Skin epidermis (tissue), 12 donors: ENCODE results near the gene PPARGC1A.

Source experiments
- H3K27ac ChIP-seq, 21 experiments: fragments of 200-600 bp; sonication (generic) in 11 of 21; one replicate each; pipeline ENCODE4 v1.5.0; 2020; ENCODE audit warnings: mild to moderate bottlenecking in 3 of 21, inconsistent platforms in 2 of 21, moderate library complexity in 2 of 21
- H3K4me3 ChIP-seq, 7 experiments: fragments of 200-600 bp; sonication (generic) in 2 of 7; one replicate each; pipeline ENCODE4 v1.5.0; 2020; ENCODE audit warnings: inconsistent platforms in 2 of 7, mild to moderate bottlenecking in 2 of 7, moderate library complexity in 1 of 7

The PPARGC1A gene, protein sequence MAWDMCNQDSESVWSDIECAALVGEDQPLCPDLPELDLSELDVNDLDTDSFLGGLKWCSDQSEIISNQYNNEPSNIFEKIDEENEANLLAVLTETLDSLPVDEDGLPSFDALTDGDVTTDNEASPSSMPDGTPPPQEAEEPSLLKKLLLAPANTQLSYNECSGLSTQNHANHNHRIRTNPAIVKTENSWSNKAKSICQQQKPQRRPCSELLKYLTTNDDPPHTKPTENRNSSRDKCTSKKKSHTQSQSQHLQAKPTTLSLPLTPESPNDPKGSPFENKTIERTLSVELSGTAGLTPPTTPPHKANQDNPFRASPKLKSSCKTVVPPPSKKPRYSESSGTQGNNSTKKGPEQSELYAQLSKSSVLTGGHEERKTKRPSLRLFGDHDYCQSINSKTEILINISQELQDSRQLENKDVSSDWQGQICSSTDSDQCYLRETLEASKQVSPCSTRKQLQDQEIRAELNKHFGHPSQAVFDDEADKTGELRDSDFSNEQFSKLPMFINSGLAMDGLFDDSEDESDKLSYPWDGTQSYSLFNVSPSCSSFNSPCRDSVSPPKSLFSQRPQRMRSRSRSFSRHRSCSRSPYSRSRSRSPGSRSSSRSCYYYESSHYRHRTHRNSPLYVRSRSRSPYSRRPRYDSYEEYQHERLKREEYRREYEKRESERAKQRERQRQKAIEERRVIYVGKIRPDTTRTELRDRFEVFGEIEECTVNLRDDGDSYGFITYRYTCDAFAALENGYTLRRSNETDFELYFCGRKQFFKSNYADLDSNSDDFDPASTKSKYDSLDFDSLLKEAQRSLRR

DNA sequence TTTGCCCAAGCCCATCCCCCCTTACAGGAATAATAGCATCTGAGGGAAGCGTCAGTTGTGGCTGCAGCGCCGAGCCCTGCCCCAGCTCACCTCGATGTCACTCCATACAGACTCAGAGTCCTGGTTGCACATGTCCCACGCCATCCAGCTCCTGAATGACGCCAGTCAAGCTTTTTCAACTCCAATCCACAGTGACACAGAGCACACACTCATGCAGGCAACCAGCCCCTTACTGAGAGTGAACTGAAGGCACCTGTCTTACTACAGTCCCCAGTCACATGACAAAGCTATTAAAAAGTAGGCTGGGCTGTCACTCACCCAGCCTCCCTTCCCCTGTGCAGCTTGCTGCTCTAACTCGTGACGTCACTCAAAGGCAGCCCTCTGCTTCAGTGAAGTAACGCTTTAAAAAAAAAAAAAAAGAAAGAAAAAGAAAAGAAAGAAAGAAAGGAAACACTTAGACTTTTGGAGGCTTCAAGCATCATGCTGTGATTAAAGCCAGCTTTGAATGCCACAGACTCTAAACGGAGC, at the start of gene PPARGC1A:
TSS of gene PPARGC1A (minus strand) at position 234 of the 528 bp plus-strand sequence. CDS start at position 144, 90 bp downstream.
- H3K4me3 ChIP-seq: peak within 1 kb of the TSS; percentile 3 to 45 (median 14)
- peak within 1 kb of the TSS in 13 of 21 experiments; percentile 5 to 65 (median 36) for H3K27ac ChIP-seq

DNA sequence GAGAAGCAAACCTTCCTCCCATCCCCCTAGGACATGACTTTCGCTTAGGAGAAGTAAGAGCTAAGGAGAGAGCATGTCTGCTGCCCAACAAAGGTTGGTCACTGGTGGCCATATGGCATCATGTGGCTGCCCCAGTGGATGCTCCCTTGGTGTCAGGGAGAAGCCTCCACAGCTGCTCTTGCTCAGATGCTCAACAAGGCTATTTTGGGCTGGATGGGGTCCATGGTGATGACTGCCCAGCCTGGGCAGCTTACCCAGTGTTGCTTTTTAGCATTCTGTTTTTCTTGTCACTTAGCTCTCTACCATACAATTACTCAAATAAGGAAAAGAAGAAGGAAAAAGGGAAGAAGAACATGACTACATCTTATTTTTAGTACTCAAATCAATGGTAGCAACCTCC, 48.9 kb upstream of the PPARGC1A start:
- Histone ChIP-seq H3K4me3 (no peak overlapping the region), H3K27ac (no peak overlapping the region)

DNA sequence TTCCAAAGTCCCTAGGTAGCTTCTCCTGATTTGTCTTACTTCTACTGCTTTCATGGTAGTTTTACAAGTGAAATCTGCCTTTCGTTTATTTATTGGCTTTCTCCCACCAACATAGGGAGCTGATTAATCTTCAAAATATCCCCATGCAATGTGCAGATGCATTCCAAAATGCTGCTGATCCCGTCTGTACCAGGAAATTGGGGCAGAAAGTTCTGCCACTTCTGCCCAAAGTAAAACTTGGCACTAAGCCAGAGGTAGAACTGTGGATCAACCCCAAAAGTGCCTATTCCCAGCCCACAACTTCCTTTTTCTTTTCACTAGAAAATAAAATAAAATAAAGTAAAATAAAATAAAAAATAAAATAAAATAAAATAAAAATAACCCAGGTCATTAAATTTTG, 47.3 kb upstream of the PPARGC1A start:
- H3K4me3 ChIP-seq: no peak overlapping the region
- no peak overlapping the region for H3K27ac ChIP-seq

DNA sequence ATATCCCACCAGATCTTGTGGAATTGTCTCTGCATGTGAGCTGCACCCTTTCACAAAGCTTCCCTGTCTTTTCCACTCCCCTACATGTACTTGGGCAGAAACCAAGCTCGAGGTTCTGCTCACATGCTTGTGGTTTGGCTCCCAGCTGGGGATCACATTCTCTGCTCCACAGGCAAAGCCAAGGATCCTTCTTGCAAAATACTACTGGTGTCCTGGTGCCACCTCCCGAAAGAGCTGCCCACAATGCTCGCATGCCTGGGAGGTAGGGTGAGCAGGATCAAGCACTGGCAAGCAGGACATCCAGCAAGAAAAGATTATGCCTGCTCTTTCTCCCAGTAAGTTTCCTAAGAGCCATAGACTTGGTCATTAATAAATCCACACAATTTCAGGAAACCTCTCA, 45.1 kb upstream of the PPARGC1A start:
- H3K4me3 ChIP-seq: no peak overlapping the region
- H3K27ac ChIP-seq: peak overlapping the region in 4 of 21 experiments; percentile 22 to 56 (median 48)

DNA sequence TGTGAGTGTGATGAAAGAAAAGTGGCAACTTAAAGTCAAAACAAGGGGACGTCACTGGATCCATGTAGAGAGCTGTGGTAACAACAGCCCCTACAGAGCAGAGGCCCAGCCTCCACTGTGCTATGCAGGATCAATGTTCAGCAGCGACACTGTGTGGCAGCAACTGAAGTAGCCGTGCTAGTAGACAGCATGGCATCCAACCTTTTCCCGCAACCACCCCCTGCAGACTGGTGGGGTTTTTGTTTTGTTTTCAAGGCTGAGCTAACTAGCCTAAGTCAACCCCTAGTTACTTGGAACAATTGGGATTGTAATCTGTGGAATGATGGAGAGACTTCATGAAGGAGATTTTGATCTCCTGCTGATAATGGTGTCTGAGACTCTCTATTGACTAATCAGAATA, 44.4 kb upstream of the PPARGC1A start:
- Histone ChIP-seq H3K4me3 (no peak overlapping the region), H3K27ac (peak overlapping the region in 6 of 21 experiments; percentile 12 to 56 (median 47))

DNA sequence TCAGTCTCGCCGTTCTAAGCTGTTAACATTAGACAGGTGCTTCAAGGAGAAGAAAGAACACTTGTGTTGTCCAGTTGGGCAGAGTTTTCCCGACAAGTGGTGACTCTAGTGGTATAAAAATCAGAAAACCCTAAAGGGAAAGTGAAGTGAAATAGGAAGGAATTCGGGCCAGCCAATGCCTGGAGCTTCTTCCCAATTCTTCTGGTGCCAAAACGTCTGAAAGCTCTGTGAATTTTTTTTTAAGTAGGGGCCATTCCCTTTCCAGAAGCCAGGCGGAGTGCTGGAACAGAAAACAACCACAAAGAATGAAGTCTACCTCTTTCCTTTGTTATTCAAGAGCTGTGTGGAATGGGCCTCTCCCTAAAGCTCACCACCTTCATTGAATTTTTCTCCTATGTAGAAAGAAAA, 43.1 kb upstream of the PPARGC1A start:
- no peak overlapping the region for H3K4me3 ChIP-seq
- peak overlapping the region in 5 of 21 experiments; percentile 10 to 57 (median 33) for H3K27ac ChIP-seq

DNA sequence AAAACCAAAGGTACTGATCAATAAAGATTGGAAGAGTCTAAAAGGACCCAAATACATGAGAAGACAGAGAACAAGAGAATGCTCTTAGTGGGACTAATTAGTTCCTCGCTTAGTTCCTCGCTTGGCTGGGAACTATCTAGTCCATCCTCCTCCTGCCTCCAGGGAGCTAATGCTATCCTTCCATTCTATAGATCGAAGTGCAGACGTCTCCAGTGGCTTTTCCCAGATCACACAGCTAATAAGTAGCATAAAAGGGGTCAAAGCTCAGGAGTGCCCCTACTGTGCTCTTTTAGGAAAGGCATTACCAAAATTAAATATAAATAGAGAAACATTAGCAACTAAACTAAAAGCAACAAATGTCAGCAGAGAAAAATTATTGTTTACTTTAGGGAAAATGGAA, 42.3 kb upstream of the PPARGC1A start:
- peak overlapping the region in 1 of 21 experiments; percentile 10 for H3K27ac ChIP-seq
- H3K4me3 ChIP-seq: no peak overlapping the region

DNA sequence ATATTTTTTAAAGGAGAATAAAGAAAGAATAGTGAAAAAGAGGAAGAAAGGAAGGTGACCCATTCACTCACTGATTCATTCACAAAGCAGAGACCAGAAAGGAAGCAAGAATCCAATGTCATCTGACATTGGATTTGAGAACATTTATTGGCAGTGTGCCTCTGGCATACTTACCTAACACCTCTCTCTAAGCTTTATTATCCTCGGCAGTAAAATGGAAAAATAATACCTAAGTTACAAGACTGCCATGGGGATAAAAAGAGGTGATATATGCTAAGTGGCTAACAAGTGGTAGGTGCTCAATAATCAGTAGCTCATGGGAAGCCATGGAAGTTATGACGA, 41.6 kb upstream of the PPARGC1A start:
- H3K4me3 ChIP-seq: no peak overlapping the region

DNA sequence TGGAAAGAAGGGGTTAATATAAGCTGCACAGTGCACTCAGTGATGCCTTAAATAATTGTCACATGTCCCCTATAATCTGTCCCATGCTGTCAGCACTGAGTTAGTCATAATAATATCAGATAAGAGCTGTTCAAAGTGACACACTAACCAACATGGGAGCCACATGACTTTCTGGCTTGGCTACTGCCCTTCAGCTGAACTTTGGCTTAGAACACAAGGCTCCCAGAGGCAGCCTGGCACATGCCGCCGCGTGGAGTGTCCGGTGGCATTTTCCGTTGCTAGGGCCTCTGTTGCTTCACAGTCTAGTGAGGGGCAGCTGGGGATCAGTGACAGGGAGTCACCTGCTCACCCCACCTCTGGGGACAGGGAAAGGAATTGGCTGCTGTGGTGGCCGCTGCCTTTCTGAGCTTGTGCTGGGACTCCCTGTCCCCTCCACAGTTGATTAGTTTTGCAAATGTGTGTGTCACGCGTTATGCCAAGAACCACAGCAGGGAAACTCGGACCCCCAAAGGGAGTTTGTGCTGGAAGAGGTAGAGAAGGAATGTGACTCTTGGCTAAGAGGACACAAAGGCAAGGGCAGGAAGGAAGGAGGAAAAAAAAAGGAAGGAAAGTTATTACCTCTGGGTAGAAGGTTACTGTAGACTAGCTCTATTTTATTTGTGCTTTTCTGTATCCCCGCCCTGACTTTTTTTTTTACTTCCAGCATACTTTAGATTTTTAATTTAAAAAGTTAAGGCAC, 41.1 kb upstream of the PPARGC1A start:
- H3K27ac ChIP-seq: peak overlapping the region in 6 of 21 experiments; percentile 17 to 66 (median 58)
- no peak overlapping the region for H3K4me3 ChIP-seq

More for the DNA sequence above, 41.6 kb upstream of the PPARGC1A start:
- peak overlapping the region in 2 of 21 experiments; percentile 17 to 63 for H3K27ac ChIP-seq

DNA sequence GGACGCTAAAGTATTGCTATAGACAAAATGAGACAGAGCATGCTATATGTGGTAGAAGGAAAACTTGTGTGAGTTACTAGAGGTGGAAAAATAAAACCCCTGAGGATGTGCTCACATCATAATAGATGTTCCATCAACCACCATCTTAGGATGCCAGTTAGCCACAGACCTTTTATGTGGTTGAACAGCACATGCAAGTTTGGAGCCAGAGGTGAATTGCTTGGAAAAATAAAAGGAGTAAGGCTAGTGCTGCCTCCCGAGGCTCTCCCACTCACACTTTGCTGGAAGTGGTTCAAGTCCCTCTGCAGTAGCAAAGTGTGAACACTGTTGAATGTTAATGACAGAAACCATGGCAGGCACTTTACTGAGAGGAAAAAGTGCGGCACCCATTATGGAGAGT, 39.4 kb upstream of the PPARGC1A start:
- Histone ChIP-seq H3K27ac (no peak overlapping the region), H3K4me3 (no peak overlapping the region)

DNA sequence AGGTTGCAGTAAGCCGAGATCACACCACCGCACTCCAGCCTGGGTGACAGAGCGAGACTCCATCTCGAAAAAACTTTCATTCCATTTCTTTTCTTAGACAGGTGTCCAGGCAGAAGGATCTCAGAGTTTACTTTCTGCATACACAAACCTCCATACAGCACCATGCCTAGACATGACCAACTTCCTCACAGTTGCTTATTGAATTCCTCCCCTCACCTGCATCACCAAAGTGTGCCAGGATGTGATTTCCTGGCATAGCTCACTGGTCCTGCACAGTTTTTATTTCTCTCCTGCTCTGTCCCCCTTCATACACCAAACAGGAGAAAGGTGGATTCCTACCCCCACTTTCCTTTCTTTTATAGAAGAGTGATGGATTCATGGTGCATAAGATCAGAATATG, 34.7 kb upstream of the PPARGC1A start:
- H3K27ac ChIP-seq: no peak overlapping the region
- H3K4me3 ChIP-seq: no peak overlapping the region

DNA sequence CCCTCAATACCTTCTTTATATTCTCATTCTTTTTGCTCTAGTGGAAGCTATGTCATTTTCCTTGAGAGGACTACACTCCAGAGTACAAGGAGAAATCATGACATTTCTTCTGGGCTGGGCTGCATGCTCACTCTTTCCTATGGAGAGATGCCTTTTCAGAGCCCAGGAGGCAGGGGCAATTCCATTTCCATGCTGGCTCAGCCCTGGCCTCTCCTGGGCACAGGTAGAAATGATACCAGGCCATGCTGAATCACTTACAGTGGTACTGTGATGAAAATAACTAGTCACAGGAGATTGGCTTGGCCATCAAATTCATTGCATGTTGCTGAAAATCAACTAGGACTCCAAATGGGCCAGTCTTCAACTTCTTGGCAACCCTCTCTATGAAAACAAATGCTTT, 34.0 kb upstream of the PPARGC1A start:
- H3K27ac ChIP-seq: no peak overlapping the region
- no peak overlapping the region for H3K4me3 ChIP-seq

DNA sequence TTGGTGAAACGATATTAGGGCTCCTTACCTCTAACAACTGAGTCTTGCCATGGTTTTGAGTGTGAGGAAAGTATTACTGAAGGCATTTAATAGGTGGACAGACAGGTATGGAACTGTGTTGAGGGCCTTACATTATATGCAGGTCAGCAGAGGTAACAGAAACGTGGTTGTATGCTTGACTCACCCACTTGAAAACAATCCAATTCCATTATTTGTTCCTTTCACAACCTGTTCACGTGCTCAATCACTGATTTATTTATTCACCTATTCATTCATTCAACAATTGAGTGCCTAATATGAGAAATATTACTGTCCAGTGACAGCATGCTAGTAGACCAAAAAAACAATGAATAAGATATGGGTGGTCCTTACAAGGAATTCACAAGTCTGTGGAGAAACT, 33.3 kb upstream of the PPARGC1A start:
- H3K4me3 ChIP-seq: no peak overlapping the region
- H3K27ac ChIP-seq: peak overlapping the region in 1 of 21 experiments; percentile 27

DNA sequence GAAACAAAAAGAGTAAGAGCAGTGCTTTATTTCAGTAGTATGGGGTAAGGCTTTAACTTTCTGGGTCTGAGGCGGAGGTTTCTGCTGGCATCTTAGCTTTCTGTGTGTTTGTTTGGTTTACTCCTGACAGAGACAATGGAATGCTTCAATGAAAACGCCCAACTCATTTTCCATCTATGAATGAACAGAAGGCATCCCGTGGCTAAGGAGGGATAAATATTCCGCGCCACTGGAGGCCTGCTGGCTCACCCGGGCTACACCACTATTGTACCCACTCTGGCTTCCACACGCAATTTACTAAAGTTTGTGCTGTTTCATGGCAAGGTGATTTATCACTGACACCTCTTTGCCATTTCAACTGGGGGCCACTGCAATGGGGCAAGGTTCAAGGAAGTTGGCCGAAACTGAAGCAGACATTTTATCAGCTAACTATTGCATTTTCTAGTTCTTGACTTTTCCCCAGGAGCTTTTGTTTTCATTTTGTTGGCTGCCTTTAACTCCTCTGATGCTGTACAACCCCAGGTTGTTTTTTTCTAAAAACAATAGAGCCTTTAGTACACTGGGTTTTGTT, 32.8 kb upstream of the PPARGC1A start:
- no peak overlapping the region for H3K4me3 ChIP-seq
- peak overlapping the region in 2 of 21 experiments; percentile 27 to 33 for H3K27ac ChIP-seq

DNA sequence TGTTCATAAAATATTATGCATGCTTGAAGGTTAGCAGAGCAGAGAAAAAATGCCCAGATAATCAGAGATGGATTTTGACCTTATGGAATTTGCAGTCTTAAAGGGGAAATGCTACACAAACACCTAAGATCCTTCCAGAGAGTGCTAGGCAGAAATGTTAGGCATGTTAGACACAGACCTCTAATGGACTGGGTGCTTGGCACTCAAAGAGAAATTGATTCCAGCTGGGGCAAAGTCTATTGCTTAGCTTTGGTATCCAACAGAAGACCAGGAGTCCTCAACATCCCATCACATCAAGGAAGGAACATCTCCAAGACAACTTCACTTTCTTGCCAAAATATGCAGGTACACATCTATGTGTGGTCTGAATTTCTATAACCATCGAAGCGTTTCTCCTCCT, 32.2 kb upstream of the PPARGC1A start:
- Histone ChIP-seq H3K27ac (no peak overlapping the region), H3K4me3 (no peak overlapping the region)

DNA sequence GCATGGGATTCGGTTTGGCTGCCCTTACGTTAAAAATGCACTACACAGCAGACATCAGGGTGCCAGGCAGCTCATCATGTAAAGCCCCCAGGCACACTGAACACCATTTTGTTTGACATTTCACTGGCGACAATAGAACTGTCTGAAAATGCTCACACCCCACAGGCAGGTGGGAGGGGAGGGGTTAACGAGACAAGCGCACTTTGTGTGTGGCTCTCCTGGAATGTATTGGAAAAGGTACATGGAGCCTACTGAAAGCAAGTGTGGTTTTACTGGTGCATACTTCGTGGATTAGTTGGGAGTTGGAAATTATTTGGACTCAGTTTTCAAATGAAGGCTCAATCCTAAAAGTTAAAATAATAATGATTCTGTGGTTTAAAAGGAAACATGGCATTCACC, 31.6 kb upstream of the PPARGC1A start:
- Histone ChIP-seq H3K4me3 (no peak overlapping the region), H3K27ac (peak overlapping the region in 7 of 21 experiments; percentile 16 to 73 (median 40))

DNA sequence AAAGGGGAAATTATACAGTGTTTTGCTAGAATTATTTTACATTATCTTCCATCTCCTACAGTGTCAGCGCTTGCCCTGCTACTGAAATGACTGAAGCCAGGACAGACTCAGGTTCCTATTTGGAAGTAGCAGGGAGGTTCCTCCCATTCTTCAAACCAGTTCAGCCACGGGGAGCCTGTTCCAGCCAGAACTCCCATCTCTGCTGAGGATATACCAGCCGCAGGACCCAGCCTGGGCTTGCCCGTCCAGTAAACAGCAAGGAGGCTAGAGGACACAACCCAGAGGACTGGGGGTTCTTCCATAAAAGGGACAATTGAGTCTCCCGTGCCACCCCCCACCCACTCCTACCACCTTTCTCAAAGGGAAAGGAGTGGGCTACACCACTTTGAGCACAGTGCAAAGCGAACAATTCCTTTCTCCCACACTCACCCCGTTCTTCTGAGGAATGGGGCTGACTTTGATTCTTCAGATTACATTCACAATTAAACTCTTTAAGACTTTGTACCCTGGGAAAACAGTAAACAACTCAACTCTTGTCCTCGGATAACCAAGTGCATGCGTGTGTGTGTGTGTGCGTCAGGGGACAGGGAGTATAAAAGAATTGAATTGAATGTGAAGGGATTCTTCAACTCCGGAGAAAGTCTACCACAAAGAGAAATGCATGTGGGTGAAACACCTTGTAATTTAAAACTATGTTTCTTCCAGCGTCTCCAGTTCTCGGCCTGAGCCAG, 31.0 kb upstream of the PPARGC1A start:
- peak overlapping the region in 11 of 21 experiments; percentile 9 to 73 (median 40) for H3K27ac ChIP-seq
- no peak overlapping the region for H3K4me3 ChIP-seq

DNA sequence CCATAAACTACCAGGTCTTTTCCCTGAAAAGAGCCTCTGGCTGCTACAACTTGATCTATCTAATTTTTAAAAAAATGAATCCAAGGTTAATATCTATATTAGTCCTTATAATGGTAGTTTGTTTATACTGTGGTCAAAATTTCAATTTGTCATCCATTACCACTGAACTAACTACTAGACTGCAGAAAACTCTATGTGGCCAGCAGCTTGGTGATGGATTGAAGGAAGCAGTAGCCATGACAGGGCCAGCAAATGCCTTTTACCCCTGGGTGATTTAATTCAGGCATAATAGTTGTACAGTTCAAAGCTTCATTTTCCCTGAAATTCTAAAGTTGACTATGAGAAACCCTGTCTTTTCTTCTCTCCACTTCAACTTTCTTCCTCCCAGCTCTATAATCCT, 30.4 kb upstream of the PPARGC1A start:
- Histone ChIP-seq H3K27ac (peak overlapping the region in 4 of 21 experiments; percentile 11 to 34 (median 21)), H3K4me3 (no peak overlapping the region)

DNA sequence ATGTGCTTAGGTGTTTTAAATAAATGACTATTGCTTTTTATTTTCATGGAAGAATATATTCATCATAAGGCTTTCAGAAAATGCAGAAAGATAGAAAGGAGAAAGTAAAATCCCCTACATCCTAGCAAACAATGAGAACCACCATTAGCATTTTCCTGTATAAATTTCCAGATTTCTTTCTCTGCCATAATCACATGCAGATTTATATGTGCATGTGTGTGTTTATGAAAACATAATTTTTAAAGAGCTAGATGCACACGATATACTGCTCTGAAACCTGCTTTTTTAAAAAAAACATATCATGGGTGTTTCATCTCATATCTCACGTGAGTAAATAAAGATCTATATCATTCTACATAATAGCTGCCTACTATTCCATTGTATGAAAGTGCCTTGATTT, 26.4 kb upstream of the PPARGC1A start:
- Histone ChIP-seq H3K27ac (no peak overlapping the region), H3K4me3 (no peak overlapping the region)
